Measurements from ENCODE around the gene ID1. TPM values are rescaled to one million over a fixed set of nuclear protein-coding genes. Genes with fewer than 3 reads are reported as not detected.
A peak's percentile ranks its signal among the peaks of the same experiment; 100 is the strongest.

The ID1 gene
- total RNA-seq, 1 donor: 82.5 TPM

- peak overlapping the region; percentile 37 for H3K27ac ChIP-seq (ENCODE audit: low read depth, low read length)
- TF ChIP-seq, protein P1, sequence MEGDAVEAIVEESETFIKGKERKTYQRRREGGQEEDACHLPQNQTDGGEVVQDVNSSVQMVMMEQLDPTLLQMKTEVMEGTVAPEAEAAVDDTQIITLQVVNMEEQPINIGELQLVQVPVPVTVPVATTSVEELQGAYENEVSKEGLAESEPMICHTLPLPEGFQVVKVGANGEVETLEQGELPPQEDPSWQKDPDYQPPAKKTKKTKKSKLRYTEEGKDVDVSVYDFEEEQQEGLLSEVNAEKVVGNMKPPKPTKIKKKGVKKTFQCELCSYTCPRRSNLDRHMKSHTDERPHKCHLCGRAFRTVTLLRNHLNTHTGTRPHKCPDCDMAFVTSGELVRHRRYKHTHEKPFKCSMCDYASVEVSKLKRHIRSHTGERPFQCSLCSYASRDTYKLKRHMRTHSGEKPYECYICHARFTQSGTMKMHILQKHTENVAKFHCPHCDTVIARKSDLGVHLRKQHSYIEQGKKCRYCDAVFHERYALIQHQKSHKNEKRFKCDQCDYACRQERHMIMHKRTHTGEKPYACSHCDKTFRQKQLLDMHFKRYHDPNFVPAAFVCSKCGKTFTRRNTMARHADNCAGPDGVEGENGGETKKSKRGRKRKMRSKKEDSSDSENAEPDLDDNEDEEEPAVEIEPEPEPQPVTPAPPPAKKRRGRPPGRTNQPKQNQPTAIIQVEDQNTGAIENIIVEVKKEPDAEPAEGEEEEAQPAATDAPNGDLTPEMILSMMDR (IDR thresholded peaks at IDR 0.05; ENCODE audit: extremely low read depth, low read depth, low read length): no peak
- H3K4me2 ChIP-seq (ENCODE audit: insufficient read depth, low read length): no peak overlapping the region
Observed at GRCh38 chr20:31568773-31569162, 36.3 kb upstream of the ID1 start.

GRCh38 chr20:31569163-31570020, 35.7 kb upstream of the ID1 start:
- Histone ChIP-seq H3K27ac (ENCODE audit: low read depth, low read length) (peak overlapping the region; percentile 55), H2AFZ (ENCODE audit: low read length) (no peak overlapping the region), H3K4me1 (ENCODE audit: insufficient read depth, low read length) (peaks cover 44% of the 10 kb centered on the region), H3K27me3 (ENCODE audit: insufficient read depth, low read length) (no peaks in the 10 kb centered on the region), H3K36me3 (ENCODE audit: insufficient read depth, low read length) (peaks cover 24% of the 10 kb centered on the region), H3K9me3 (ENCODE audit: low read depth, low read length) (no peaks in the 10 kb centered on the region), H3K4me2 (ENCODE audit: insufficient read depth, low read length) (no peak overlapping the region), H3K79me2 (ENCODE audit: insufficient read depth, low read length) (peaks cover 3% of the 10 kb centered on the region), H4K20me1 (ENCODE audit: insufficient read depth, low read length) (no peaks in the 10 kb centered on the region), H3K4me3 (ENCODE audit: insufficient read depth, low read length) (no peak overlapping the region)
- TF ChIP-seq, protein P1 (IDR thresholded peaks at IDR 0.05; ENCODE audit: extremely low read depth, low read depth, low read length): peak; percentile 89
- DNase-seq (ENCODE audit: insufficient read length, low spot score, missing footprints): peak; percentile 83

More at GRCh38 chr20:31568773-31569162, 36.3 kb upstream of the ID1 start:
- DNase-seq (ENCODE audit: insufficient read length, low spot score, missing footprints): no peak
- H3K27me3 ChIP-seq (ENCODE audit: insufficient read depth, low read length): no peaks in the 10 kb centered on the region
- H4K20me1 ChIP-seq (ENCODE audit: insufficient read depth, low read length): no peaks in the 10 kb centered on the region
- peaks cover 41% of the 10 kb centered on the region for H3K4me1 ChIP-seq (ENCODE audit: insufficient read depth, low read length)
- peaks cover 29% of the 10 kb centered on the region for H3K36me3 ChIP-seq (ENCODE audit: insufficient read depth, low read length)
- no peak overlapping the region for H2AFZ ChIP-seq (ENCODE audit: low read length)
- no peaks in the 10 kb centered on the region for H3K9me3 ChIP-seq (ENCODE audit: low read depth, low read length)
- no peak overlapping the region for H3K4me3 ChIP-seq (ENCODE audit: insufficient read depth, low read length)
- peaks cover 3% of the 10 kb centered on the region for H3K79me2 ChIP-seq (ENCODE audit: insufficient read depth, low read length)

GRCh38 chr20:31570021-31570463, 35.0 kb upstream of the ID1 start:
- no peak for DNase-seq (ENCODE audit: insufficient read length, low spot score, missing footprints)
- Histone ChIP-seq H3K4me2 (ENCODE audit: insufficient read depth, low read length) (no peak overlapping the region), H4K20me1 (ENCODE audit: insufficient read depth, low read length) (no peaks in the 10 kb centered on the region)

More at GRCh38 chr20:31570021-31570463, 35.0 kb upstream of the ID1 start:
- Histone ChIP-seq H3K9me3 (ENCODE audit: low read depth, low read length) (no peaks in the 10 kb centered on the region), H3K4me3 (ENCODE audit: insufficient read depth, low read length) (no peak overlapping the region), H3K27ac (ENCODE audit: low read depth, low read length) (peak overlapping the region; percentile 55), H3K27me3 (ENCODE audit: insufficient read depth, low read length) (no peaks in the 10 kb centered on the region), H3K4me1 (ENCODE audit: insufficient read depth, low read length) (peaks cover 44% of the 10 kb centered on the region), H3K36me3 (ENCODE audit: insufficient read depth, low read length) (peaks cover 21% of the 10 kb centered on the region), H3K79me2 (ENCODE audit: insufficient read depth, low read length) (peaks cover 3% of the 10 kb centered on the region), H2AFZ (ENCODE audit: low read length) (no peak overlapping the region)
- TF ChIP-seq, protein P1 (IDR thresholded peaks at IDR 0.05; ENCODE audit: extremely low read depth, low read depth, low read length): no peak
